B cell (primary cell): Measurements from ENCODE around the gene SLC38A10. TPM values are rescaled to one million over a fixed set of nuclear protein-coding genes. Genes with fewer than 3 reads are reported as not detected.

ENCODE experiments used
- ATAC-seq: fragments of 200-7000 bp; cut with Tn5 transposase; one replicate; pipeline ENCODE4 v1.10.0; 2021; ENCODE audit warnings: low read depth, mild to moderate bottlenecking, moderate number of reproducible peaks, moderate library complexity
- CTCF ChIA-PET: fragments of 350-600 bp; sonication (Branson Sonifier 250); formaldehyde crosslinking; loops from one replicate; lab custom pipeline; 2021; ENCODE audit warnings: antibody characterized with exemption, inconsistent platforms; lab: Charles Lee
- POLR2A ChIA-PET: fragments of 350-600 bp; sonication (Branson Sonifier 250); formaldehyde crosslinking; loops from one replicate; lab custom pipeline; 2021; ENCODE audit warnings: antibody characterized with exemption; lab: Charles Lee
- DNase-seq: peaks from one replicate; pipeline ENCODE4 v3.0.0; 2013
- H2AFZ ChIP-seq: 2 replicates; pipeline ENCODE4 v1.6.1; 2012; ENCODE audit warnings: mild to moderate bottlenecking, low read depth, low read length; ENCODE audit not compliant: insufficient read depth, poor library complexity, severe bottlenecking
- H3K27ac ChIP-seq, 2 donors: 1 replicate in 1 of 2; 2 replicates in 1 of 2; pipeline ENCODE4 v1.5.1; 2012 to 2013; ENCODE audit warnings: low read length in 2 of 2, mild to moderate bottlenecking in 2 of 2, moderate library complexity in 1 of 2
- H3K27me3 ChIP-seq, 4 experiments: fragments of 200-600 bp in 1 of 4; sonication (generic) in 1 of 4; replicated peaks in 1 of 4; 1 replicate in 2 of 4; 2 replicates in 2 of 4; pipeline versions ENCODE4 v1.6.1 to v1.7.0; 2013 to 2016; ENCODE audit warnings: low read length in 3 of 4, mild to moderate bottlenecking in 2 of 4, mixed read lengths in 1 of 4, moderate library complexity in 1 of 4; ENCODE audit not compliant: insufficient read depth in 4 of 4, control insufficient read depth in 3 of 4; ENCODE audit errors: control extremely low read depth in 1 of 4
- H3K36me3 ChIP-seq, 2 experiments: replicated peaks in 1 of 2; 1 replicate in 1 of 2; 2 replicates in 1 of 2; pipeline versions ENCODE4 v1.6.1 to v1.7.1; 2013; ENCODE audit warnings: low read length in 1 of 2; ENCODE audit not compliant: insufficient read depth in 2 of 2, control insufficient read depth in 1 of 2; ENCODE audit errors: control extremely low read depth in 1 of 2, extremely low read depth in 1 of 2
- H3K4me1 ChIP-seq, 2 donors: fragments of 200-600 bp in 1 of 2; sonication (generic) in 1 of 2; 1 replicate in 1 of 2; 2 replicates in 1 of 2; pipeline versions ENCODE4 v1.5.1 to v1.6.1; 2013 to 2017; ENCODE audit warnings: low read length in 2 of 2; ENCODE audit not compliant: control insufficient read depth in 2 of 2, insufficient read depth in 2 of 2
- H3K4me2 ChIP-seq: replicated peaks from 2 replicates; pipeline ENCODE3; 2012; ENCODE audit warnings: mild to moderate bottlenecking, low read depth, low read length; ENCODE audit not compliant: poor library complexity, severe bottlenecking
- H3K4me3 ChIP-seq, 5 experiments: fragments of 200-600 bp in 1 of 5; sonication (generic) in 1 of 5; 1 replicate in 3 of 5; 2 replicates in 2 of 5; pipeline versions ENCODE4 v1.5.1 to v1.7.0; 2011 to 2016; ENCODE audit warnings: low read length in 4 of 5, mild to moderate bottlenecking in 4 of 5, low read depth in 2 of 5, control low read depth in 1 of 5, moderate library complexity in 1 of 5; ENCODE audit not compliant: insufficient read depth in 1 of 5; ENCODE audit errors: control extremely low read depth in 1 of 5, extremely low read depth in 1 of 5
- H3K79me2 ChIP-seq: fragments of 200-600 bp; sonication (generic); one replicate; pipeline ENCODE4 v1.6.0; 2016; ENCODE audit warnings: low read length; ENCODE audit not compliant: control insufficient read depth, insufficient read depth
- H3K9ac ChIP-seq: fragments of 200-600 bp; sonication (generic); 2 replicates; pipeline ENCODE4 v1.6.1; 2017; ENCODE audit warnings: mild to moderate bottlenecking, low read length, moderate library complexity
- H3K9me3 ChIP-seq, 3 donors: one replicate each; pipeline versions ENCODE4 v1.6.1 to v1.7.1; 2013; ENCODE audit warnings: low read length in 2 of 3; ENCODE audit not compliant: control insufficient read depth in 2 of 3, insufficient read depth in 1 of 3; ENCODE audit errors: control extremely low read depth in 1 of 3
- H4K20me1 ChIP-seq: 2 replicates; pipeline ENCODE4 v1.6.0; 2012; ENCODE audit warnings: mild to moderate bottlenecking, low read length; ENCODE audit not compliant: insufficient read depth, control insufficient read depth, poor library complexity, severe bottlenecking
- H3K27ac Mint-ChIP-seq: one replicate; pipeline ENCODE4 v1.8.0; 2021; ENCODE audit warnings: mixed read lengths
- H3K27me3 Mint-ChIP-seq: one replicate; pipeline ENCODE4 v1.8.0; 2021; ENCODE audit warnings: mixed read lengths
- H3K4me1 Mint-ChIP-seq: one replicate; pipeline ENCODE4 v1.8.0; 2021; ENCODE audit warnings: mixed read lengths
- H3K4me3 Mint-ChIP-seq: one replicate; pipeline ENCODE4 v1.8.0; 2021; ENCODE audit warnings: mixed read lengths
- H3K9me3 Mint-ChIP-seq: one replicate; pipeline ENCODE4 v1.8.0; 2022; ENCODE audit warnings: mixed read lengths; ENCODE audit not compliant: insufficient read depth
- CTCF ChIP-seq: fragments of 200-600 bp; IDR thresholded peaks from one replicate; pipeline ENCODE4 v1.8.0; 2022; ENCODE audit warnings: antibody characterized with exemption, mild to moderate bottlenecking
- EZH2 ChIP-seq: IDR thresholded peaks from 2 replicates; pipeline ENCODE4 v1.6.1; 2012; ENCODE audit warnings: borderline replicate concordance, low read depth, mild to moderate bottlenecking, moderate library complexity, low read length; ENCODE audit not compliant: insufficient read depth, poor library complexity, severe bottlenecking
- WGBS: methylation state at CpG from one replicate; pipeline ENCODE4 v1.1.5; 2013; ENCODE audit warnings: missing lambda C conversion rate; ENCODE audit not compliant: insufficient coverage; 5-methylcytosine and 5-hydroxymethylcytosine counted together
- intact Hi-C: fragments of 100-400 bp; cut with micrococcal nuclease; formaldehyde crosslinking; loops from one replicate; pipeline ENCODE4 v1.10.0; 2022
- polyA plus RNA-seq: library from polyadenylated mRNA; depleted of rRNA; stranded (reverse); fragments of >200 nt; gene quantifications from 2 replicates; pipeline ENCODE4 v1.2.3, GENCODE V29; 2012
- total RNA-seq, 2 donors: library from RNA; stranded (reverse); fragments of 120-200 nt in 1 of 2; gene quantifications; 1 replicate in 1 of 2; 2 replicates in 1 of 2; pipeline versions ENCODE4 v1.2.3 to v1.2.4, GENCODE V29; 2013 to 2022

SLC38A10 gene
- total and polyA plus RNA-seq, 2 donors (not counting 1 experiment from before 2014, with no cell fraction given) = 76.1 to 104 TPM

- Histone ChIP-seq H3K36me3 (peaks cover 0 to 40% of the 10 kb centered on the region in 2 experiments), H3K27ac (no peak overlapping the region), H3K4me3 (no peak overlapping the region), H3K4me1 (peaks cover 20 to 31% of the 10 kb centered on the region in 2 donors), H4K20me1 (peaks cover 63% of the 10 kb centered on the region), H2AFZ (no peak overlapping the region), H3K27me3 (no peaks in the 10 kb centered on the region), H3K9me3 (no peaks in the 10 kb centered on the region), H3K4me2 (no peak overlapping the region), H3K79me2 (peaks cover 92% of the 10 kb centered on the region), H3K9ac (no peak overlapping the region)
- CTCF ChIA-PET = interaction anchor here (1.2 kb wide), 1 partner anchor 313 kb away, joined by 4 read pairs; no protein-coding TSS in a partner anchor
- POLR2A ChIA-PET = no interaction called here
- peak overlapping the region; percentile 56 for H3K4me3 Mint-ChIP-seq
- H3K9me3 Mint-ChIP-seq = no peaks in the 10 kb centered on the region
- H3K27me3 Mint-ChIP-seq = no peaks in the 10 kb centered on the region
- H3K27ac Mint-ChIP-seq = peak overlapping the region; percentile 65
- ATAC-seq (no peak), DNase-seq (no peak)
- TF ChIP-seq CTCF (no peak), EZH2 (no peak)
- 96% methylated on average over 18 of the region's 21 CpGs for WGBS
- intact Hi-C loops = no loop called here
- H3K4me1 Mint-ChIP-seq = peaks cover 40% of the 10 kb centered on the region
Measured at GRCh38 chr17:81287152-81287551, 8.0 kb downstream of the SLC38A10 start.

- Histone ChIP-seq H3K4me2 (peak overlapping the region; percentile 88), H4K20me1 (peaks cover 67% of the 10 kb centered on the region), H3K4me3 (no peak overlapping the region), H2AFZ (no peak overlapping the region), H3K79me2 (peaks cover 95% of the 10 kb centered on the region), H3K9ac (no peak overlapping the region), H3K4me1 (peaks cover 19 to 27% of the 10 kb centered on the region in 2 donors), H3K27ac (peak overlapping the region in 1 of 2 donors; percentile 71), H3K9me3 (no peaks in the 10 kb centered on the region), H3K27me3 (no peaks in the 10 kb centered on the region), H3K36me3 (peaks cover 0 to 45% of the 10 kb centered on the region in 2 experiments)
- ChIA-PET POLR2A (no interaction called here), CTCF (interaction anchor here (1.2 kb wide), 1 partner anchor 313 kb away, joined by 4 read pairs; no protein-coding TSS in a partner anchor)
- intact Hi-C loops = no loop called here
- Mint-ChIP-seq H3K27ac (peak overlapping the region; percentile 65), H3K4me3 (peak overlapping the region; percentile 56), H3K9me3 (no peaks in the 10 kb centered on the region), H3K4me1 (peaks cover 37% of the 10 kb centered on the region), H3K27me3 (no peaks in the 10 kb centered on the region)
- ATAC-seq (no peak), DNase-seq (no peak)
- TF ChIP-seq EZH2 (no peak), CTCF (no peak)
- 92% methylated on average over 18 of the region's 23 CpGs for WGBS
Measured at GRCh38 chr17:81286491-81287145, 8.5 kb downstream of the SLC38A10 start.
